Natural killer cell treated with Interleukin-12 subunit alpha and Interleukin-12 subunit beta and Interleukin-15 and Interleukin-18, amount 100 ng/mL, for 72 hours (primary cell): ENCODE data around the gene RDH11. TPM values are rescaled to one million over a fixed set of nuclear protein-coding genes. Genes with fewer than 3 reads are reported as not detected.
"Not testable (repeated sequence)": the region's sequence is repeated elsewhere in the genome, so short reads cannot be mapped to it uniquely, and the experiment has no call there.

Source experiments
- ATAC-seq, 2 donors: fragments of 150-1000 bp; cut with Tn5 transposase in 1 of 2; sonication (Bioruptor Pico), chemical (Tn5 transposase) in 1 of 2; 2 replicates each; pipeline ENCODE4 v1.10.0; 2021
- DNase-seq: peaks from one replicate; pipeline ENCODE4 v3.0.0; 2022; ENCODE audit warnings: low spot score
- H3K27ac Mint-ChIP-seq, 2 donors: 1 replicate in 1 of 2; 2 replicates in 1 of 2; pipeline ENCODE4 v1.8.0; 2022; ENCODE audit warnings: mixed read lengths in 2 of 2, mild to moderate bottlenecking in 1 of 2, moderate library complexity in 1 of 2
- H3K27me3 Mint-ChIP-seq, 2 donors: 1 replicate in 1 of 2; 2 replicates in 1 of 2; pipeline ENCODE4 v1.8.0; 2022; ENCODE audit warnings: mixed read lengths in 2 of 2
- H3K36me3 Mint-ChIP-seq: one replicate; pipeline ENCODE4 v1.8.0; 2022; ENCODE audit warnings: mixed read lengths
- H3K4me1 Mint-ChIP-seq, 2 donors: 1 replicate in 1 of 2; 2 replicates in 1 of 2; pipeline ENCODE4 v1.8.0; 2022; ENCODE audit warnings: low read depth in 2 of 2, mixed read lengths in 2 of 2, mild to moderate bottlenecking in 1 of 2
- H3K4me3 Mint-ChIP-seq: one replicate; pipeline ENCODE4 v1.8.0; 2022; ENCODE audit warnings: mixed read lengths
- H3K9me3 Mint-ChIP-seq: 2 replicates; pipeline ENCODE4 v1.8.0; 2022; ENCODE audit warnings: mixed read lengths
- total RNA-seq, 2 donors: library from RNA; stranded (reverse); gene quantifications; one replicate each; pipeline ENCODE4 v1.2.3, GENCODE V29; 2022

RDH11 gene
- total RNA-seq, 2 donors from 2014 or later: 47.0 to 57.3 TPM

DNA sequence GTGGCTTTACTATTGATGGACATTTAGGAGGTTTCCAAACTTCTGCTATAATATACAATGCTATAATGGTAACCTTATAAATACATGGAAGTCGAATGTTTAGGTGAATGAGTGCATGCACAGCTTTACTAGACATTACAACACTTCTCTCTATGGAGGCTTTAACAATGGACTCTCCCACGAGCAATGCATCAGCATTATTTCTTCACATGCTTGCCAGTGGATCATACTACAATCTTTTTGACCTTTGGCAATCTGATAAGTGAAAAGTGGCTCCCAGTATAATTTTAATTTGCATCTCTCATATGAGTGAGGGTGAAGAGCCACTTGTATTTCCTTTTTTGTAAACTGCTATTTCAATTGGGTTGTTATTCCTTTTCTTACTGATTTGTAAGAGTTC is 24.3 kb upstream of the RDH11 start:
- Mint-ChIP-seq H3K9me3 (no peaks in the 10 kb centered on the region), H3K27ac (no peak overlapping the region), H3K36me3 (no peaks in the 10 kb centered on the region), H3K4me3 (no peak overlapping the region), H3K4me1 (peaks cover 0 to 3% of the 10 kb centered on the region in 2 donors), H3K27me3 (peaks cover 24 to 32% of the 10 kb centered on the region in 2 donors)
- ATAC-seq (no peak), DNase-seq (no peak)

DNA sequence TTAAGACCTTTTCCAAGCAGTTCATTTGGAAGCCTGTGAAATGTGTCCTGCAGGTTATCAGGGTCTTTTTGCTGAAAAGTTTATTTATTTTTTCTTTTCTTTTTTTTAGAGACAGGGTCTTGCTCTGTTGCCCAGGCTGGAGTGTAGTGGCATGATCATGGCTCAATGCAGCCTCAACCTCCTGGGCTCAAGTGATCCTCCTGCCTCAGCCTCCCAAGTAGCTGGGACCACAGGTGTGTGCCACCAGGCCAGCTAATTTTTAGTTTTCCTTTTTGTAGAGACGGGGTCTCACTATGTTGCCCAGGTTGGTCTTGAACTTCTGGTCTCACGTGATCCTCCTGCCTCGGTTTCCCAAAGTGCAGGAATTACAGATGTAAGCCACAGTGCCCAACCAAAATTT is 23.8 kb upstream of the RDH11 start:
- not testable (repeated sequence) for H3K9me3 Mint-ChIP-seq, H3K27ac Mint-ChIP-seq, H3K36me3 Mint-ChIP-seq, H3K4me3 Mint-ChIP-seq, DNase-seq, H3K4me1 Mint-ChIP-seq, ATAC-seq
- peaks cover 22 to 32% of the 10 kb centered on the region in 2 donors for H3K27me3 Mint-ChIP-seq

- no peaks in the 10 kb centered on the region for H3K36me3 Mint-ChIP-seq
- DNase-seq (no peak), ATAC-seq (no peak)
- H3K4me3 Mint-ChIP-seq: no peak overlapping the region
- H3K27me3 Mint-ChIP-seq: peaks cover 16 to 27% of the 10 kb centered on the region in 2 donors
- H3K9me3 Mint-ChIP-seq: no peaks in the 10 kb centered on the region
- no peak overlapping the region for H3K27ac Mint-ChIP-seq
- H3K4me1 Mint-ChIP-seq: peaks cover 0 to 3% of the 10 kb centered on the region in 2 donors
Observed at GRCh38 chr14:67718265-67718664, 22.7 kb upstream of the RDH11 start.

DNA sequence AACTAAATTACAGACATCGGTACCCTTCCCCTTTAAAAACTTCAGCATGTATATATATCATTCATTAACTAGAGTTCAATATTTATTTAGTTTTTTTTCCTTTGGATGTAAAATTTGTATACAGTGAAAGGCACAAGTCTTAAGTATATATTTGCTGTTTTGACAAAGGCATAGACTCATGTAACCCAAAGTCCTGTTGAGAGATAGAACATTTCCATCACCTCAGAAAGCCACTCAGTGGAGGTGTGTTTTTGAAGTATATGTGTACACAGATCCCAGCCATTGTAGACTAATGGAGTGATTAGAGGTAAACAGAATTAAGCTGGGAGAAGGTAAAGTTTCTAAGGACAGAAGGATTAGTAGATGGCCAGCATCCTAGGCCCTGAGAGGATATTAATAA is 21.5 kb upstream of the RDH11 start:
- Mint-ChIP-seq H3K36me3 (no peaks in the 10 kb centered on the region), H3K27me3 (peaks cover 12 to 17% of the 10 kb centered on the region in 2 donors), H3K27ac (no peak overlapping the region), H3K4me1 (no peaks in the 10 kb centered on the region), H3K4me3 (no peak overlapping the region), H3K9me3 (no peaks in the 10 kb centered on the region)
- no peak for ATAC-seq
- no peak for DNase-seq

DNA sequence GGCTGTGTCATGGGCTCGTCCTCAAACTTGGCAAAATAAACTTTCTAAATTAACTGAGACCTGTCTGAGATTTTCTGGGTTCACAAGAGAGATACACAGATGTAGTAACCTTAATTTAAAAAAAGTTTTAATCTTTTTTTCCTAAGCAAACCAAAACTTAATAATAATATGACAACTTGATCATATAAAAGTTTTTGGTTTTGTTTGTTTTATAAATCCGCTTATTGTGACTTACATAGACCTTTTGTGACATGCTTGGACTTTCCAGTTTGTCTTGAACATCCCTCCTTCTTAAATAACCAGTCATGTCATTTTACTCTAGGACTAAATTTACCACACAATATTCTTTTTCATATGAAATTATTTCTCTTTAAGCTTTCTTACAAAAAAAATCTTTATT is 14.6 kb upstream of the RDH11 start:
- peaks cover 3 to 8% of the 10 kb centered on the region in 2 donors for H3K27me3 Mint-ChIP-seq
- peaks cover 5% of the 10 kb centered on the region for H3K36me3 Mint-ChIP-seq
- DNase-seq (no peak), ATAC-seq (no peak)
- H3K27ac Mint-ChIP-seq: no peak overlapping the region
- no peaks in the 10 kb centered on the region for H3K4me1 Mint-ChIP-seq
- no peaks in the 10 kb centered on the region for H3K9me3 Mint-ChIP-seq
- H3K4me3 Mint-ChIP-seq: no peak overlapping the region

DNA sequence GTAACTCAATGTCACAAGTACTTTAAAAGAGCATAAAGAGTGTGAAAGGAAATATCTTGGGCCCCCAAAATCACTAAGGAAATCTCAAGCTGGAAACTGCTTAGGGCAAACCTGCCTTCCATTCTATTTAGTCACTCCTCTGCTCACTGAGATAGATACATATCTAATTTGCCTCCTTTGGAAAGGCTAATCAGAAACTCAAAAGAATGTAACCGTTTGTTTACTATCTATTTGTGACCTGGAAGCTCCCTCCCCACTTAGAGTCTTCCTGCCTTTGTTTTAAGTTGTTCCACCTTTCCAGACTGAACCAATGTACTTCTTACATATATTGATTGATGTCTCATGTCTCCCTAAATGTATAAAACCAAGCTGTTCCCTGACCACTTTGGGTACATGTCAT is 14.2 kb upstream of the RDH11 start:
- not testable (repeated sequence) for ATAC-seq, H3K27me3 Mint-ChIP-seq, H3K36me3 Mint-ChIP-seq, H3K9me3 Mint-ChIP-seq, H3K4me3 Mint-ChIP-seq, DNase-seq, H3K27ac Mint-ChIP-seq, H3K4me1 Mint-ChIP-seq

GRCh38 chr14:67709346-67709745 is 13.8 kb upstream of the RDH11 start:
- not testable (repeated sequence) for H3K27me3 Mint-ChIP-seq, ATAC-seq, H3K36me3 Mint-ChIP-seq, H3K27ac Mint-ChIP-seq, H3K4me1 Mint-ChIP-seq, H3K9me3 Mint-ChIP-seq, DNase-seq, H3K4me3 Mint-ChIP-seq

DNA sequence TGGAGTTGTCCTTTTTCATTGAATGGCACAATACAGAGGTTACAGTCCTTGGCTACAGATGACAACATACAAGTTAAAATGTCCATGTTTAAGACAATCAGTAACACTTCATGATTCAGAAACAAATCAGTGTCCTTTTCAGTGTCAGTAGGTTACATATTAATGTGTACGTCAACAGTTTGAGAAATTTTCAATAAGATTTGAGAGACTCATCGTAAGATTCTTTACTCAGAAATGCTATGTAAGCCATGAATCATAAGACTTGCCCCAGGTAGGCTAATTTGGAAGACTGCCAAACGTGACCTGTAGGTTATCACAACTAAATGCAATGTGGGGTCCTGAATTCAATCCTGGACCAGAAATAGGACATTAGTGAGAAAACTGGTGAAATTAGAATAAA is 9.6 kb upstream of the RDH11 start:
- Mint-ChIP-seq H3K36me3 (no peaks in the 10 kb centered on the region), H3K27ac (no peak overlapping the region), H3K27me3 (peaks cover 0 to 5% of the 10 kb centered on the region in 2 donors), H3K4me1 (no peaks in the 10 kb centered on the region), H3K4me3 (no peak overlapping the region), H3K9me3 (no peaks in the 10 kb centered on the region)
- DNase-seq (no peak), ATAC-seq (no peak)

GRCh38 chr14:67704484-67705089 is 9.0 kb upstream of the RDH11 start:
- H3K9me3 Mint-ChIP-seq: no peaks in the 10 kb centered on the region

GRCh38 chr14:67703997-67704396 is 8.4 kb upstream of the RDH11 start:
- Mint-ChIP-seq H3K27me3 (peaks cover 0 to 5% of the 10 kb centered on the region in 2 donors), H3K4me1 (no peaks in the 10 kb centered on the region), H3K4me3 (no peak overlapping the region), H3K27ac (no peak overlapping the region), H3K9me3 (no peaks in the 10 kb centered on the region), H3K36me3 (no peaks in the 10 kb centered on the region)
- DNase-seq: no peak
- no peak for ATAC-seq

More at GRCh38 chr14:67704484-67705089, 9.0 kb upstream of the RDH11 start:
- Mint-ChIP-seq H3K27me3 (peaks cover 0 to 5% of the 10 kb centered on the region in 2 donors), H3K4me1 (no peaks in the 10 kb centered on the region), H3K4me3 (no peak overlapping the region), H3K27ac (no peak overlapping the region), H3K36me3 (no peaks in the 10 kb centered on the region)
- ATAC-seq (peak in 1 of 2 donors; percentile 73), DNase-seq (no peak)

DNA sequence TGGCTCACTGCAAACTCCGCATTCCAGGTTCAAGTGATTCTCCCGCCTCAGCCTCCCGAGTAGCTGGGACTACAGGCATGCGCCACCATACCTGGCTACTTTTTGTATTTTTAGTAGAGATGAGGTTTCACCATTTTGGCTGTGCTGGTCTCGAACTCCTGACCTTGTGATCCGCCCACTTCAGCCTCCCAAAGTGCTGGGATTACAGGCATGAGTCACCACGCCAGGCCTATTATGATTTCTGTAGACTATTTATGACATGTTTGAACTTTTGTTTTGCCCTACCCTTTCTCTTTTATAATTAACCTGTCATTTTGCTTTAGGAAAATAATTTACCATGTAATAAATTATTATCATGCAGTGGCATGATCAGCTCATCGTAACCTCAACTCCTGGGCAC is 5.9 kb upstream of the RDH11 start, which contains the start of gene RDH12:
TSS of gene RDH12 (plus strand) at position 395 of the 400 bp plus-strand sequence. CDS start 20,757 bp downstream, outside the sequence.
- DNase-seq, H3K36me3 Mint-ChIP-seq, H3K27me3 Mint-ChIP-seq, H3K4me1 Mint-ChIP-seq, H3K9me3 Mint-ChIP-seq, ATAC-seq, H3K4me3 Mint-ChIP-seq, H3K27ac Mint-ChIP-seq: not testable (repeated sequence)

GRCh38 chr14:67698179-67698578 is 2.6 kb upstream of the RDH11 start:
- DNase-seq (no peak), ATAC-seq (no peak)
- Mint-ChIP-seq H3K27me3 (no peaks in the 10 kb centered on the region), H3K4me1 (peaks cover 11 to 15% of the 10 kb centered on the region in 2 donors), H3K4me3 (no peak overlapping the region), H3K9me3 (no peaks in the 10 kb centered on the region), H3K36me3 (no peaks in the 10 kb centered on the region), H3K27ac (no peak overlapping the region)

- no peak for DNase-seq
- no peaks in the 10 kb centered on the region for H3K27me3 Mint-ChIP-seq
- no peak for ATAC-seq
- H3K4me3 Mint-ChIP-seq: no peak overlapping the region
- peaks cover 4% of the 10 kb centered on the region for H3K36me3 Mint-ChIP-seq
- H3K9me3 Mint-ChIP-seq: no peaks in the 10 kb centered on the region
- peaks cover 15 to 16% of the 10 kb centered on the region in 2 donors for H3K4me1 Mint-ChIP-seq
- H3K27ac Mint-ChIP-seq: peak overlapping the region in 1 of 2 donors; percentile 98
Observed at GRCh38 chr14:67697006-67697405, 1.4 kb upstream of the RDH11 start.

GRCh38 chr14:67694791-67695393 is 672 bp downstream of the RDH11 start:
- DNase-seq: peak; percentile 83
- H3K4me1 Mint-ChIP-seq: peaks cover 15 to 16% of the 10 kb centered on the region in 2 donors
- no peaks in the 10 kb centered on the region for H3K9me3 Mint-ChIP-seq
- peaks cover 18% of the 10 kb centered on the region for H3K36me3 Mint-ChIP-seq
- peak overlapping the region; percentile 97 for H3K4me3 Mint-ChIP-seq
- H3K27ac Mint-ChIP-seq: peak overlapping the region; percentile 93 to 98
- H3K27me3 Mint-ChIP-seq: no peaks in the 10 kb centered on the region
- peak; percentile 93 for ATAC-seq
